ENCODE results near the gene USP21.

The USP21 gene

GRCh38 chr1:161192476-161193465 lies 33.5 kb downstream of the USP21 start:
- POLR2A ChIA-PET = no interaction called here
- CTCF ChIA-PET = interaction anchor here (0.7 to 6.2 kb wide), 31 partner anchors 9 to 410 kb away, joined by 3 to 65 read pairs (median 6); partner anchors contain the start of genes APOA2, FCER1G, NDUFS2 and PPOX
- DNase-seq (ENCODE audit: extremely low spot score) = peak; percentile 83
- peak; percentile 94 for TF ChIP-seq CTCF (IDR thresholded peaks at IDR 0.05; ENCODE audit: control extremely low read depth, extremely low read depth, low read depth, missing control alignments)

- DNase-seq (ENCODE audit: extremely low spot score) = no peak
- no peak for TF ChIP-seq CTCF (IDR thresholded peaks at IDR 0.05; ENCODE audit: control extremely low read depth, extremely low read depth, low read depth, missing control alignments)
- ChIA-PET POLR2A (no interaction called here), CTCF (interaction anchor here (0.7 to 6.2 kb wide), 15 partner anchors 8 to 195 kb away, joined by 3 to 65 read pairs (median 8); partner anchors contain the start of genes CFAP126, FCER1G, NDUFS2 and PPOX)
These were observed 34.4 kb downstream of the USP21 start for GRCh38 chr1:161193561-161194235.

GRCh38 chr1:161195171-161195570 lies 35.9 kb downstream of the USP21 start:
- ChIA-PET POLR2A (no interaction called here), CTCF (interaction anchor here (1.2 to 6.2 kb wide), 7 partner anchors 9 to 186 kb away, joined by 3 to 65 read pairs (median 8); partner anchors contain the start of genes PPOX and TOMM40L)
- TF ChIP-seq CTCF (IDR thresholded peaks at IDR 0.05; ENCODE audit: control extremely low read depth, extremely low read depth, low read depth, missing control alignments) = no peak
- DNase-seq (ENCODE audit: extremely low spot score) = no peak

GRCh38 chr1:161196111-161196510 lies 36.8 kb downstream of the USP21 start:
- TF ChIP-seq CTCF (IDR thresholded peaks at IDR 0.05; ENCODE audit: control extremely low read depth, extremely low read depth, low read depth, missing control alignments) = no peak
- CTCF ChIA-PET = interaction anchor here (3.9 to 6.2 kb wide), 2 partner anchors 15 to 186 kb away, joined by 15 to 65 read pairs; no protein-coding TSS in a partner anchor
- no peak for DNase-seq (ENCODE audit: extremely low spot score)
- POLR2A ChIA-PET = no interaction called here

- ChIA-PET CTCF (interaction anchor here (2.1 to 3.9 kb wide), 2 partner anchors 30 to 185 kb away, joined by 6 to 15 read pairs; no protein-coding TSS in a partner anchor), POLR2A (no interaction called here)
- no peak for TF ChIP-seq CTCF (IDR thresholded peaks at IDR 0.05; ENCODE audit: control extremely low read depth, extremely low read depth, low read depth, missing control alignments)
- no peak for DNase-seq (ENCODE audit: extremely low spot score)
These were observed 37.5 kb downstream of the USP21 start for GRCh38 chr1:161196521-161197451.
